ENCODE measurements around the gene TSR3.
"Not testable (repeated sequence)": the region's sequence is repeated elsewhere in the genome, so short reads cannot be mapped to it uniquely, and the experiment has no call there.

The TSR3 gene

DNA sequence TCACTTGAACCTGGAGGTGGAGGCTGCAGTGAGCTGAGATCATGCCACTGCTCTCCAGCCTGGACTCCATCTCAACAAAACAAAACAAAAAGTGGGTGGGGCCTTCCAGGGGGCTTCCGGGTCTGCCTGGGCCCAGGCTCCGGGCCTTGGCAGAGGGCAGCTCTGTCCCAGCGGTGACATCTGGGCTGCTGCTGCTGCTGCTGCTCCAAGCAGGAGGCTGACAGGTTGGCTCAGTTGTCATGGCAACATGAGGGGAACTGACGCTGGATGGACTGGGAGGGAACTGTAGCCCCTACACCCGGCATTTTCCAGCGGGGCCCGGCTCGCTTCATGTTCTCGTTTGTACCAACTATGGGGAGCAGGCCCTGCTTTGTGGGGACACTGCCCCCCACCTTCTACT lies 14.2 kb downstream of the TSR3 start:
- no peak for DNase-seq (ENCODE audit: low read depth)

DNA sequence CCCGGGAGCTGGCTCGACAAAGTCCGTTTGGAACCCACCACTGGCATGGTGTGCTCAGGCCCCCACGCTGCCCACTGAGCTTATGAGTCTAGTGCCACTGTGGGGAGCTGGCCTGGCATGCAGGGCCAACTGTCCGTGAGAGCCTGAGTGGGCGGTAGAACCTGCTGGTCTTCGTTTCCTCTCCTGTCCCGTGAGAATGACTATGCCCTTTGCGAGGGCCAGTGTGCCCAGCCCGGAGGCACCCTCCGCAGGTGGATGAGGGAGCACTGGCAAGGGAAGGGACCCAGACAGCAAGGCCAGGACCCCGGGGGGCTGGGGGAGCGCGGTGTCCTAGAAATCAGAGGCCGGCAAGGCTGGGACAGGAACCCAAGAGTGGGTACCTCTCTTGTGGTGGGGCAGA lies 15.1 kb downstream of the TSR3 start:
- no peak for DNase-seq (ENCODE audit: low read depth)

DNA sequence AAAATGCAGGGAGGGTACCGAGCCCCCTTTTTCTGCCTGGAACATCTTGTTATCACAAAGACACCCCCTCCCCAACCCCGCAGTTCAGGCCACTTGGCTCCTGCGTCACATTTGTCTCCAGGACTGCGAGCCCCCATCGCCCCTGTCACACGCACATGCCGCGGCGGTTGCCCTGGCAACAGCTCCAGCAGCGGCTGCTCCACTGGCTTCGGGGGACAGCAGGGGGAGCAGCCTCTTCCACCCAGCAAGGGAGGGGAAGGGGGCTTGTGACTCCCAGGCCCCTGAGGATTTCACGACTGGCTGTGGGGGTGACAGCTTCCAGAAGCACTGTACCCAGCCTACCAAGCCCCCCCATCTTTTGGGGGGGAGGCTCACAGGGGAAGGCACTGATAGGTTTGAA lies 15.7 kb downstream of the TSR3 start:
- DNase-seq (ENCODE audit: low read depth) = no peak

DNA sequence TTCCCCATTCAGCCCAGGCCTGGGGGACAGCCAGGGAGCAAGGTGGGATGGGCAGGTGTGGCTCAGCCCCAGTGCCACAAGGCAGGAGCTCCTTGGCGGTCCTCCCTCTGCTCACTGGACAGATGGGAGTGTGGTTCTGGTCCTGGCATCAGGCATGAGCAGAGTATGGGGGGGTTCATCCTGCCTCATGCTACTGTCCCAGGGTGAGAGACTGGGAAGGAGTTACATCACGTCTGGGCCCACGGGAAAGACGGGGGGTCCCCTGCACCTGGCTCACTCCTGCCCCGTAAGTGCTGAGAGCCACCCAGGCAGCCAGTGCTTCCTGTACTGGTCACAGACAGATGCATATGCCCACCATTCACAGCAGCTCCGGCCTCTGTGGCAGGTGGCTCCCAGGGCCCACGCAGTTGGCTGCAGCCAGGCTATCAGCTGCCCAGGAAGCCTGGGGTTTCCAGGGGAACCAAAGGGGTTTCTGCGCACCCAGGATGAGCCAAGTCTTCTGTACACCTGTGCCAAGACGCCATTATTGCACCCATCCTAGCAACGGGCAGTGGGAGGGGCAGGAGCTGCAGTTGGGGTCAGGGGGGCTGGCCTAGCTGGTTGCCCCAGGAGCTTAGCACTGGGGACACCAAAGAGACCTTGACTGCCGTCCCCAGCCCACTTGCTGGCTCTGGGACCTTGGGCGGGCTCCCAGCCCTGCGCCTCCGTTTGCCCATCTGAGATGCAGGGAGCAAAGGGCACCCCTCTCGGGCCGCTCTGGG lies 16.3 kb downstream of the TSR3 start:
- no peak for DNase-seq (ENCODE audit: low read depth)

DNA sequence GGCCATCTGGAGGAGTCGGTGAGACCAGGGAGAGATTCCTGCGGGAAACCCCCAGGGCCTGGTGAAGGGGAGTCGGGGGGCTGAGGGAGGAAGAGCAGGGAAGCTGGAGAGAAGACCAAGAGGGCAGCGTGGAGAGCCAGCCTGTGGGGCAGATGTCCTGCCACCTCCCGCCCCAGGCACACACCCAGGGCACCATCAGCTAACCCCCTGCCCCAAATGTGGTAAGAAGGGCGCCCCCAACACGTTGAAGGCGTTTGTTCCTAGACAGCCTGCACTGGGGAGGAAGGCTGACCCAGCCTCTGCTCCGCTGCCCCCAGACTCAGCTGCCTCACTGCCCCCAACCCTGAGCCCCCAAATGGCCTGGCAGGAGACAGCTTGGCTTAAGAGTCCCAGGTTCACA lies 16.9 kb downstream of the TSR3 start:
- DNase-seq (ENCODE audit: low read depth) = no peak

DNA sequence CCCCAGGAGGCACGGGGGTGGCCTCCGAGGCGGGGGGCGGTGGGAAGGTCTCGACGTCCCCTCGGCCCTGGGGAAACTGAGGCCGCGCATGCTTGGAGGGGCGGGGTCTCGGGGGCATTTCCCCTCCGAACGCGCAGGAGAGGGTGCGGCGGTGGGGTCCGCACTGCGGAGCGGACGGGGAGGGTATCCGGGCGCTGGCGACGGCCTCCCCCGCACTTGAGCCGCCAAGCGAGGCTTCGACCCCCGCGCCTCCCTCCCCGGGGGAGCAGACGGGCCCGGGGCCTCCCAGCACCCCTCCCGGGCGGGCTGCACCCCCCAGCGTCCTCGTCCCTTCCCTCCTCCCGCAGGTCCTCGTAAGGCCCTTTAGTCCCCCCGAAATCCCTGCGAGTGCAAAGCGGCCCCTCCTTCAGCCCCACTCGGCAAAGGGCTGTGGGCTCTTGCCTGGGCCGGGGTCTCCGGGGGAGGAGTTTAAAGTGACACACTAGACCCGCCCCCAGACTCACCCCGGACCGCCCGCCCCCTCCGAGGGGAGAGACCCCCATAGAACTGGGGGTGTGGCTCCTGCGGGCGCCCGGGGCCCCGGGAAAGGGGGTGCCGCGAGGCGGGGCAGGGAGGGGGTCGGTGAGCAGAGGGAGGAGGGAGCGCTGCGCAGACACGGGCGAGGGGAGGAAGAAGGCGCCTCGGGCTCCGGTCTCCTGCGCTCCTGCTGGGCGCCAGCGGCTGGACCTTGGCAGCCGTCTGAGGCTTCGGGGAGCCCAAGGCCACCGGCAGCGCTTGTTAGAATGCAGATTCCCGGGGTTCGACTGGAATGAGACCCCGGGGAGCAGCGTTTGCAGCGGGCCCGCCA lies 17.6 kb downstream of the TSR3 start:
- no peak for DNase-seq (ENCODE audit: low read depth)

DNA sequence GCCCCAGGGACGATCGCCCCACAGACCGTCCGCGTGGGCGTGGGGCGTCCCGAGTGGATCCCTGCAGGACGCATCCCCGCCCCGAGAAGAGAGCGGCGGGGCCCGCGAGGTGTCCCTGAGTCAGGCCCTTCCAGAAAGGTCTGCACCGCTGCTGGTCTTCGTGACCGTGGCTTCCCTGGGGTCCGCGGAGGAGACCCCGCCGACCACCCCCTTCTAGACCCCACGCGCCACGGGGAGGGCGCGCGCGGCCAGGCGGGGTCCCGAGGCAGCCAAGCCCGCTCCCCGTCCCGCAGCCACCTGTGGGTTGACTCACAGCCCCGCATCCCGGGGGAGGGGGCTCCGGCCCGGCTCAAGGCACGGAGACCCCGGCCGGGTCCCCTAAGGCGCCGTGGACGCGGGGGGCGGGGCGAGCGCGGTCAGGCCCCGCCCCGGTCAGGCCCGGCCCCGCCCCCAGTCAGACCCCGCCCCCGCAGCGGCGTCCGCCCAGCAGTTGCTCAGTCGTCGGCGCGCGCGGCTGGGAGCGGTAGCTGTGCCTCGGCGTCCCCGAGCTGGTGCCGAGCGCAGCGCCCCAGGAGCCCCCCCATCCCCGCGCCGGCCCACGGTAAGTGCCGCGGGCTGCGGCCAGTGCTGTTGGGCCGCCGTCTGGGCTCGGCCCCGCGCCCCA lies 18.4 kb downstream of the TSR3 start, which contains the start of gene BAIAP3:
TSS of gene BAIAP3 (plus strand) at position 497 of the 664 bp plus-strand sequence. CDS start 4,905 bp downstream, outside the sequence.
- no peak for DNase-seq (ENCODE audit: low read depth)

DNA sequence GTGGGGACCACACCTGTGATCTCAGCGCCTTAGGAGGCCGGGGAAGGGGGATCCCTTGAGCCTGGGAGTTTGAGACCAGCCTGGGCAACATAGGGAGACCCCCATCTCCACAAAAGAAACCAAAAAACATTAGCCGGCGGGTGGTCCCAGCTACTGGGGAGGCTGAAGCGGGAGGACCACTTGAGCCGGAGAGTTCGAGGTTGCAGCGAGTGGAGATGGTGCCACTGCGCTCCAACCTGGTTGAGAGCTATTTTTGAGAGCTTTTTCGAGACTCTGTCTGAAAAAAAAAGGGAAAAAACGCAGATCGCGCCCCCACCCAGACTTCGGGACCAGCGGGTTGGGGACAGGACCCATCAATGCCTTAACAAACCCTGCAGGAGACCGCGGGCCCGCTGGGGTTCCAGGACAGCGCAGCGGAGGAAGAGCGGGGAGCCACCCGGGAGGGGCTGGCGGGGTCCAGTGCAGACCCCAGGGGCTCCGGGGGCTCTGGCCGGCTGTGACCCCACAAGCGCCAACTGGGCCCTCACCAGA lies 19.0 kb downstream of the TSR3 start:
- no peak for DNase-seq (ENCODE audit: low read depth)

DNA sequence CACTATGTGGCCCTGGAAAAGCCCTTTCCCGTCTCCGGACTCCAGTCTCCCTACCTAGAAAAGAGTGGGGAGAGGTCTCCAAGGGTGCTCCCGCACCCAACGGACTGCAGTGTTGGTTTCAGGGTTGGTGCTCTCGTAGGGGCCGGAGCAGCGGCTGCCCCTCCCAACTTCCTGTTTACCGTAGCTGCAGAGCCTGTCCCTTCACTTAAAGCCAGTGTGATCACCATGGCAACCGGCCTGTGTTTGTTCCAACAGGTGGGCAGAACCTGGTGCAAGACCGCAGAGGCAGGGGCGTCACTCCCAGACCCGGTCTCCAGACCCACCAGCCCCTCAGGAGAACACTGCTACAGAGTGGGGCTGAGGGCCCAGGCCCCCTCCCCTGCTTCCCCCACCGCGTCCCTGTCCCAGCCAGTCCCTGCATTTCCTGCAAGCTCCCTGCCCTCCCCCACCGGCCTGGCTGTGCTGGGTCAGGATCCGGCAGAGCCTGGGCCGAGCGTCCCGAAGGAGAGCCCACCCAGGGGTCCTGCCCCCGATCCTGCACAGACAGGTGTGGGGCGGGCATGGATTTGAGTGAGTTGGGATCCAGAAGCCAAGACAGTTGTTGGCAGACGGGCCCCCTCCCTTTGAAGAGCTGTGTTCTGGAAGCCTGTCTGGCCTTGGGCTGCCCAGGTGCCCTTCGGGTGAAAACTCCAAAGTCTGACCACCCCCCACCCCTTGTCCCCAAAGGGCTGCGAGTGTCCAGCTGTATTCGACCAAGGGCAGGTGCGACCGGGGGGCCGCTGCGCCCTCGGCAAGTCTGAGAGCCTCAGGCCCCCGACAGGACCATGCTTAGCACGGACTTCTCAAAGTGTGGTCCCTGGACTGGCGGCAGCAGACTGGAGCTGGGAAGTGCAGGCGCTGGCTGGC lies 19.7 kb downstream of the TSR3 start:
- no peak for DNase-seq (ENCODE audit: low read depth)

DNA sequence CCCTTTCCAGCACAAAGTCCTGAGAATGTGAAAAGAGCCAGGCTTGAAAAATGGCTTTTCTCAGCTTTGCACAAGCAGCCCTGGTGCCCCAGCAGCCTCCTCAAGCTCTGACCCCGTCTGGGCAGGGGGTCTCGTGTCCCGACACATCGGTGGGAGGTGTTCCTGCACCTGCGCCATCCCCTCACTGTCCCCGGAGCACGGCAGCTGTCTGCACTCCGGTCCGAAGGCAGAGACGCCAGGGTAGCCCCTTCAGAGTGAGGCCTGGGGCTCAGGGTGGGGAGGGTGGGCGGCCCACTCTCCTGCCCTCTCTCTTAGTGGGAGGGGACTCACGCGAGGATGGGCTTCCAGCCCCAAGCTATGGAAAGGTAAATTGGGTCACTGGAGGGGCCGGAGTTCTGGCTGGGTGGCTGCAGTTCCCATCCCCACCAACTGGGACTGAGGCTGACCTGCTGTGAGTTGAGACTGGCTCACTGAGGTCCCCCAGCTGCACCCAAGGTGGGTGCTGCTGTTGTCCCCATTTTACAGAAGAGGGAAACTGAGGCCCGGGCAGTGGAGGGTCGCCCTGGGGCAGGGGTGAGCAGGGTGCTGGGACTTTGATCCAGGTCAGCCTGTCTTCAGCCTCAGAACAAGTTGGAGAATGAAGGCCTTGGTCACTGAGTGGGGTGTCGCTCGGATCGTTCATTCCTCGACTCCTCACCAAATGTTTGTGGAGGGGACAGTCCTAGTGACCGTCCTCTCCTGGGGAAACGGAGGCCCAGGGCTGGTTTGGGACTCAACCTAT lies 20.6 kb downstream of the TSR3 start:
- DNase-seq (ENCODE audit: low read depth) = no peak

DNA sequence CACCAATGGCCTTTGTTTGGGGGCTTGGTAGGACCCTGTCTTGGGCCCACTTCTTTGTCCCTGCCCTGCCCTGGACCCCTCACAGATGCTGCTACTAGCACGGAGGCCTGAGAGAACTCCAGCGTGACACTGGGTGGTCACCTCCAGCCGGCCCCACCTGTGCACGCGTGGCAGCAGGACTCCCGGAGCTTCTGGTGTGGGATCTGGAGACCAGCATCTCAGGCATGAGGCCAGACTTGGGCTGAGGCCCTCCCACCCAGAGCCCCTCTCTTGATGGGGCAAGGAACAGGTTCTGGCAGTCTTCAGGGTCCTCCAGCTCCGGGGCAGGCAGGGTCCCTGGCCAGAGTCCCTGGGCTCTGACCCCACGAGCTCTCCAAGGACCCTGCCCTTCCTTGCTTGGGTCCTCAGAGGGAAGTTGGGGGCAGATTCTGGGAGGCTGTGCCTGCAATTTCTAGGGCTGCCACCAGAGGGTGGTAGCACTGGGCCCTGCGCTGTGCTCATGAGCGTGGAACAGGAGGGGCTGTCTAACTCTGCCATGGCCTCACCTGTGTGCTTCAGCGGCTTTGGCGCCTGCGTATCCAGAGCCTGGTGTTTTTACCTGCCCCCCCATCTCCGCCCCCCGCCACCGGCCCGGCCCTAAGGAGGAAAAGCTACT lies 21.3 kb downstream of the TSR3 start:
- no peak for DNase-seq (ENCODE audit: low read depth)

DNA sequence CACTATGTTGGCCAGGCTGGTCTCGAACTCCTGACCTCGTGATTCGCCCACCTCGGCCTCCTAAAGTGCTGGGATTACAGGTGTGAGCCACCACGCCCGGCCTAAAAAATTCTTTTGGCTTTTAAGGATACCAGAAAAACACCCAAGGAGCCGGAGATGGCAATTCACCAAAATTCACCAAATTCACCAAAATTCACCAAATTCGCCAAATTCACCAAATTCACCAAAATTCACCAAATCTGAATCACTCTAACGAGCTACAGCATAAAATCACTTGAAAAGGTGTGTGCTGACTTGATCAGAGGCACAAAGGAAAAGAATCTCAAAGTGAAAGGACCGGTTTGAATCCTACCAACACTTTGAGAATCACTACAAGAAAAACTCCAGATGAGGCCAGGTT lies 22.7 kb downstream of the TSR3 start:
- DNase-seq (ENCODE audit: low read depth) = not testable (repeated sequence)

DNA sequence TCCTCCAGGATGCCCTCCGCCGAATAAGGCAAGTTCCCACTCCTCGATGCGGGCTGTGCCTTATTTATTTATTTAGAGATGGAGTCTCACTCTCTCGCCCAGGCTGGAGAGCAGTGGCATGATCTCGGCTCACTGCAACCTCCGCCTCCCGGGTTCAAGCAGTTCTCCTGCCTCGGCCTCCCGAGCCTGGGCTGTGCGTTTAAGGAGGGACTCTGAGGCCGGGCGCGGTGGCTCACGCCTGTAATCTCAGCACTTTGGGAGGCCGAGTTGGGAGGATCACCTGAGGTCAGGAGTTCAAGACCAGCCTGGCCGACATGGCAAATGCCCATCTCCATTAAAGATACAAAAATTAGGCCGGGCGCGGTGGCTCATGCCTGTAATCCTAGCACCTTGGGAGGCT lies 23.5 kb downstream of the TSR3 start:
- not testable (repeated sequence) for DNase-seq (ENCODE audit: low read depth)

DNA sequence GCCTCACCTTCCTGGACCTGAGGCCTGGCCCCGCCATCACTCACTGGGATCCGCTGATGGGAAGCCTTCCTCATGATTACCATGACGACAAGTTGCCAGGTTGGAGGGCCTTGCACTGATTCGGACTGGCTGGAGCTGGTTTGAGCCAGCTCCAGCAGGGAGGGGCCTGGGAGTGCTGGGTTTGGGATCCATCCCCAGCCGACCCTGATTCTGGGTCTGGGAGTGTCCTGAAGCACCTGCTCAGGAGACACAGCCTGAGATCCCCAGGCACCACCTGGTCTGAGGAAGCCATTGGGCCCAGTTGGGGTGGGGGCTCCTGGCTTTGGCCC lies 24.1 kb downstream of the TSR3 start:
- DNase-seq (ENCODE audit: low read depth) = no peak

DNA sequence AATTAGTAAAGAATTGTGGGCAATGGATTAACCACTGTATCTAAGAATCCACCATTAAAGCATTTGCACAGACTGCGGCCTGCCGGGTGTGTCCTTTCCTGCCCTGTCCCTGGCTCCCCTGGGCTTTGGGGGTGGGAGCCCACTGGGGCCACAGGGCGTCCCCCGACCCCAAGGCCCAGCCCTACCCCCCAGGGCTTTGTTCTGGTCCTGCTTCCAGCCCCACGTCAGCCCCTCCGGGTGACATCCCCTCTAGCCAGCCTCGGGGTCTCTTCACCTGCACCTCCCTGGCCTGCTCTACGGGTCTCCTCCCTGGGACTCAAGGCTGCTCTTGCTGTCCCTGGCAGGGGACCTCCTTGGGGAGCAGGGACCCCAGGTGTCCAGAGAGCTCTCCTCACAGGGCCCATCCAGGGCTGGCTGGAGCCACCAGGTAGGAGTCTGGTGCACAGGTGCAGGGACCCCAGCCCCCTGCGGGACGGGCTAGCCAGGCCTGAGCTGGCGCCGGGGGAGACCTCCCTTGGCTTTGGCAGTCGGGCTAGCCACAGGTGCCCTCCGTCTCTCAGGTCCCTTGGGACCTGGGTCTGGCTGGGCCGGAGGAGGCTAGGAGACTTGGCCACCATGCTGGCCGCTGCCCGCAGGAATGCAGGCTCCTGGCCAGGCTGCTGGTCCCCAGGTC lies 24.6 kb downstream of the TSR3 start:
- DNase-seq (ENCODE audit: low read depth) = no peak

DNA sequence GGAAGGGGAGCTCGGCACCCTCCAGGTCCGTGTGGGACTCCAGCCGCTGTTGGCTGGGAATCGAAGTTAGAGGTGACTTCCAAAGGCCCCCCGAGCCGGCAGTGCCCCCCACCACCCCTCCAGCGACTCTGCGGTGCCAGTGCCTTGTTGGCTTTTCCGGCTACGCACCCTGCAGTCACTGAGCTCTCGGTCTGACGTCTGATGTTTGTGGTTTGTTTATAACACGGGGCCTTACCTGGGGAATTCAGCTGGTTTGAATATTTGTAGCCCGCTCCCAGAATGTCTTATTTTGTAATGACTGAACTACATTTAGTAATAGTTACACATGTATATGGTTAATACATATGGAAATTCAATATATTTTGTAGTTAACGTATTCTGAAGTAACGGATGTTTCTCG lies 25.3 kb downstream of the TSR3 start:
- DNase-seq (ENCODE audit: low read depth) = no peak

DNA sequence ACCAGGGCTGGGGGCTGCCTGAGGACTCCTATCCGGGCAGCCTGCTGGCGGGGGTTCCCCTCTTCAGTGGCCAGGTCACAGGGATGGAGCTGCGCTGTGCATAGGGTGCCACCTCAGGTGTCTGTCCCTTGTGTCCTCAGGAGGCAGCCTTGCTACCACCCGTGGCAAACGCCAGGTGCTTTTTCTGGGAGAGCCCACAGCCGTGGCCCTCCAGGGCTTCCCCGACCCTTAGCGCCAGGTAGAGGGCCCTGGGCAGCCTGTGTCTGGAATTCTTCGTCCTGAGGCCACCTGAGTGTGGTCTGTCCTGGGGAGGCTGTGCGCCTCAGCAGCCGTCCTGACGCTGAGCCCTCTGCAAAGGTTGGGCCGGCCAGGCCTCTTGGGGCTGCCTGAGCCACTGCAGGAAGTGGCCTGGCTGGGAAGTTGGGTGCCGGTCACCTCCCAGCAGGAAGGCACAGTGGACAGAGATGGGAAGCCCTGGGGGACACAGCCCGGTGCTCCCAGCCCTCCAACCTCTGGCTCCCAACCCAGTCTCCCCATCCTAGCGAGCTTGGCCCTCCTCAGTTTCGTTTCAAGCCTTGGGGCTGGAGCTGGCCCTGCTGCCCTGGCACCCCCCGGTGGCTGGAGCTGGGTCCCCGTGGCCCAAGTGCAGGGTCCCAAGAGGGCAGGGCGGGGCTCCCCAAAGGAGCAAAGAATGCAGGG lies 25.9 kb downstream of the TSR3 start:
- no peak for DNase-seq (ENCODE audit: low read depth)

DNA sequence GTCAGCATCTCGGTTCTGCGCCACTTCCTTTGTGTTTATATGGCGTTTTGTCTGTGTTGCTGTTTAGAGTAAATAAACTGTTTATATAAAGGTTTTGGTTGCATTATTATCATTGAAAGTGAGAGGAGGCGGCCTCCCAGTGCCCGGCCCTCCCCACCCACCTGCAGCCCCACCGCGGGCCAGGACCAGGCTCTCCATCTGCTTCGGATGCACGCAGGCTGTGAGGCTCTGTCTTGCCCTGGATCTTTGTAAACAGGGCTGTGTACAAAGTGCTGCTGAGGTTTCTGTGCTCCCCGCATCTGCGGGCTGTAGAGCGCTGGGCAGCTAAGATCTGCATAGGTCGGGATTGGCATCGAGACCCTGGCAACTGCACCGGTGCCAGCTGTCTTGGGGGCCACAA lies 26.4 kb downstream of the TSR3 start:
- DNase-seq (ENCODE audit: low read depth) = no peak

DNA sequence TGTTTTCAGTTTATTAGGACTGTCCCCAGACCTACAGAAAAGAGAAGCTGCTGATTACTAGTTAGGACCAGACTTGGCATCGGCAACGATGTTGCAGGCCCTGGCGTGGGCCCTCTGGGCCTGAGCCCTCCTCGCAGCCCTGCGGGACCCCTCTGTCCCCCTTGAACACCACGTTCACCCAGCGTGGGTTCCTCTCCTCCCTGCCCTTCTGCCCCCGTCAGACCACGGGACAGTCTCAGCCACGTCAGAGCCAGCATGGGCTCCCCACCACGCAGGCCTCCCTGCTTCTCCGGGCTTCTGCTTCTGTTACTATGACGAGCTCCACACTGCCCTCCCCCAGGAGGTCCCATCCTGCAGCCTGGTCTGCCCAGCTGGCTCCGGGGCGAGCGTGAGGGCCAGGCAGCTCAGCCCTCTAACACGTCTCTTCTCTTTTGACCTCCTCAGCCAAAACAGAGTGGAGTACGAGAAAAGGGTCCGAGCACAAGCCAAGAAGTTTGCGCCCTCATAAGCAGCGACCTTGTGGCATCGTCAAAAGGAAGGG lies 27.3 kb downstream of the TSR3 start:
- no peak for DNase-seq (ENCODE audit: low read depth)

All from HS-5 (cell line).